ENCODE measurements around the gene NUP214.
"Not testable (repeated sequence)": the region's sequence is repeated elsewhere in the genome, so short reads cannot be mapped to it uniquely, and the experiment has no call there.

Gene NUP214

DNA sequence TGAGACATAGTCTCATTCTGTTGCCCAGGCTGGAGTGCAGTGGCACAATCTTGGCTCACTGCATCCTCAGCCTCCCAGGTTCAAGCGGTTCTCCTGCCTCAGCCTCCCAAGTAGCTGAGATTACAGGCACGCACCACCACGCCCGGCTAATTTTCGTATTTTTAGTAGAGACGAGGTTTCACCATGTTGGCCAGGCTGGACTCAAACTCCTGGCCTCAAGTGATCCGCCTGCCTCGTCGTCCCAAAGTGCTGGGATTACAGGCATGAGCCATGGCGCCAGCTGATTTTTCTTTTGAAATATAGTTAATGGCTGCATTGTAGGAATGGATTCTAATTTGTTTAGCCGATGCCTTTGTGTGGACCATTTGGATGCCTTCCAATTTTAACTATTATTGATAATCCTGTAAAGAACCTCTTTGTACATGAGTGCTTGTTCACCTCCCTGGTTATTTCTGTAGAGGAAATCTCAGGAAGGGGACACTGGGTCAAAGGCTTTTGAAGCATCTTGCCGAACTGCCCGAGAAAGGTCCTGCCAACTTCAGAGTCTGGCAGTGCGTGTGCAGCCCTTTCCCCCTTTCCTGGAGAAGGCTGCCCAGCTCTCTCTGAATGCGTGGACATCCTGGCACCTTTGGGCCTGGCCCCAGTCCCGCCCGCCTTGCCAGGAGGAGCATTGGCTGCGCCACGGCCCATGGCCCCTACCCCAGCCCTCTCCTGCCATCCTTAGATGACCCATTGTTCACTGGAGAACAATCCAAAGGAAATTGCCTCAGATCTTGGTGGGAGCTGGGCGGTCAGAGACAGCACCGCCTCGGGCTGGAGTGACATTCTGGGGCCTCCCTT lies 8.9 kb upstream of the NUP214 start:
- no peak for DNase-seq (ENCODE audit: low spot score)

DNA sequence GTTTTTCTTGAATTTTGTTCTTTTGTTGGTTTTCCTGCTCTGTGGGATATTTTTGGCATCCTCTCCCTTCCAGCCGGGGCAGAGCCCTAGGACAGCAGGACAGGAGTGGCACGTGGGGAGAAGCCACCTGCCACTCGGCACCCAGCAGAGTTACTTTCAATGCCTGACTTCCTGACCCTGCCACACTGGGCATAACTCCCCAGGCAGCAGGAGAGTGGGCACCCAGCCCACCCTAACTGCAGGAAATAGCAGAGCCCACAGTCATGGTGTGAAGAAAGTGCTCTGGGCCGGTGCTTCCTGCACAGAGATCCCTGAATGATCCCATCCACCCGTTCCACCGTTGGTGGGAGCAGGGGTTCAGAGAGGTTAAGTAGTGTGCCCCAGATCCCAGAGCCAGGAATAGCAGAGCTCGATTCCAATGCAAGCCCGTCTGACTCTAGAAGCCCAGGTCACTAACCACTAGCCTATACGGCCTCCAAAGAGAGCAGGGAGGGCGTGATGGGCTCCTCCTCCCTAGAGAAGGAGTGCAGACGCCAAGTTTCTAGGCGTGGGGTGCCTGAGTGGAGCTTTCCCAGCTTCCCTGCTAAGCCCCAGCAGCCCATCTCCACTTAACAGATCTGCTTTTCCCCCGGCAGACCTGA lies 8.1 kb upstream of the NUP214 start:
- no peak for DNase-seq (ENCODE audit: low spot score)

DNA sequence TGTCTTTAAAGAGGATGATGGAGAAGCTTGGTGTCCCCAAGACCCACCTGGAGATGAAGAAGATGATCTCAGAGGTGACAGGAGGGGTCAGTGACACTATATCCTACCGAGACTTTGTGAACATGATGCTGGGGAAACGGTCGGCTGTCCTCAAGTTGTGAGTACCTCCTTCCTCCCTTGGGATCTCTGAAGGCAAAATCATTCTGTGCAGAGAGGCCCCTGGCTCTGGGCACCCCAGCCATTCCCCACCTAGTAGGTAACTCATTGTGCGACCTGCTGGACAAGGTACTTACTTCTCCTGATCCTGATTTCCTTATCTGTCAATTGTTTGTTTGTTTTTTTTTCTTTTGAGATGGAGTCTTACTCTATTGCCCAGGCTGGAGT lies 7.6 kb upstream of the NUP214 start:
- no peak for DNase-seq (ENCODE audit: low spot score)

GRCh38 chr9:131119600-131119999 lies 5.8 kb upstream of the NUP214 start:
- no peak for DNase-seq (ENCODE audit: low spot score)

DNA sequence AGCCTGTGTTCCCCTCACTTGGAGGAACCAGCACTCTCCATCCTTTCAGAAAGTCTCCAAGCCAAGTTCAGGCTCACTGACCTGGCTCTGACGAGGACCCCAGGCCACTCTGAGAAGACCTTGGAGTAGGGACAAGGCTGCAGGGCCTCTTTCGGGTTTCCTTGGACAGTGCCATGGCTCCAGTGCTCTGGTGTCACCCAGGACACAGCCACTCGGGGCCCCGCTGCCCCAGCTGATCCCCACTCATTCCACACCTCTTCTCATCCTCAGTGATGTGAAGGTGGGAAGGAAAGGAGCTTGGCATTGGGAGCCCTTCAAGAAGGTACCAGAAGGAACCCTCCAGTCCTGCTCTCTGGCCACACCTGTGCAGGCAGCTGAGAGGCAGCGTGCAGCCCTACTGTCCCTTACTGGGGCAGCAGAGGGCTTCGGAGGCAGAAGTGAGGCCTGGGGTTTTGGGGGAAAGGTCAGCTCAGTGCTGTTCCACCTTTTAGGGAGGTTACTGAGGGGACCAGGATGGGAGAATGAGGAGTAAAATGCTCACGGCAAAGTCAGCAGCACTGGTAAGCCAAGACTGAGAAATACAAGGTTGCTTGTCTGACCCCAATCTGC lies 4.7 kb upstream of the NUP214 start:
- no peak for DNase-seq (ENCODE audit: low spot score)

DNA sequence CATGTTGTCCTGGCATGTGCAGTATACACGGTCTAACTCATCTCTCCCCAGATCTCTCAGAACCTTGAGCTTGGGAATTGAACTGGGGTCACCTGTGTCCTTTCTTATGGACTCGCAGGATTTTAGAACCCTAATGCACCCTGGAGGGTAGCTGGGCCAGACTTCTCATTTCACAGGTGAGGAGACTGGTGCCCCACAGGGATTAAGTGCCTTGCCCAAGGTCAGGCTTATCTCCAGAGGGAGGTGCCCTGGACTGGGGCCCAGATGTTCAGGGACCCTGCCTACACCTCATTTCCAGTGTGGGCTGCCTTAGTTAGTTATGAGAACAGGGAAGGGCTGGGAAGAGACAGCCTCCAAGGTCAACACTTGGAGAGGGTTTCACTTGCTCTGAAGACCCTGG lies 4.0 kb upstream of the NUP214 start:
- no peak for DNase-seq (ENCODE audit: low spot score)

GRCh38 chr9:131122158-131122557 lies 3.2 kb upstream of the NUP214 start:
- no peak for DNase-seq (ENCODE audit: low spot score)

- no peak for DNase-seq (ENCODE audit: low spot score)
These were observed 423 bp upstream of the NUP214 start for GRCh38 chr9:131125038-131125287.

GRCh38 chr9:131126059-131126426 lies 657 bp downstream of the NUP214 start:
- DNase-seq (ENCODE audit: low spot score): no peak

GRCh38 chr9:131129183-131129582 lies 3.8 kb downstream of the NUP214 start:
- no peak for DNase-seq (ENCODE audit: low spot score)

DNA sequence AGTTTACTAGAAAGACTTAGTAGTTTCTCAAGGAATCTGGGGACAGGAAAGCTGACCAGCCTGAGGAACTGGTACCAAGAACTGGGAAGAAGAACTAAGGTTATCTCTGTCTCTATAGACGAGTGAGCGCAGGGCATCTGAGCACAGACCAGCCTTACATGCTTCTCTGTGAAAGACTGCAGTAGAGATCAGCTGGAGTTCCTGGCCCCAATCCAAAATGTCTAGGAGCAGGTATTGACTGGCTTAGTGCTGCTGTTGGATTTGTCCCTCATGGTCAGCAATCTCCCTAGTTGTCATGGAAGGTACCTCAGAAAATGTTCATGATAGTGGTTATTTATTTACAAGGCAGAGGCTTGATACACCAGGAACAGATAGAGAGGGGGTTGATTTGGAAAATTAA lies 13.3 kb downstream of the NUP214 start:
- no peak for DNase-seq (ENCODE audit: low spot score)

DNA sequence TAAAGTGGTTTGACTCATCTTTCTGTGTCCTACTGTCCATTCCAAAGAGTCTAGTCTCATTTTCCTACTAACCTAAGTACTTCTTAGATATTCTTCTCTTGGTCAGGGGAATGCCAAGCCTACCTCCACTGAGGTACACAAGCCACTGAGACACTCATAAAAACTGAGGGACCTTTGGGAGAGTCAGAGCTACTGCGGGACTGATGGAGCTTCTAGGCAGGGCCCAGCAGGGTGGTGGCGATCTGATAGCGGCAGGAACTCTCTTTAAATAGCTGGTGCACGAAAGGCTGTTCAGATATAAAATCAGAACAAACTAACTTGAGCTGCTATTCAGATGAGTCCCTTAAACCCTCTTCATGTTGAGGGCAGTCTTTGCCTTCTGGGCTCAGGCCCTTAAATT lies 14.7 kb downstream of the NUP214 start:
- DNase-seq (ENCODE audit: low spot score): no peak

- no peak for DNase-seq (ENCODE audit: low spot score)
These were observed 15.2 kb downstream of the NUP214 start for GRCh38 chr9:131140550-131140949.

- no peak for DNase-seq (ENCODE audit: low spot score)
These were observed 16.8 kb downstream of the NUP214 start for GRCh38 chr9:131142160-131142559.

DNA sequence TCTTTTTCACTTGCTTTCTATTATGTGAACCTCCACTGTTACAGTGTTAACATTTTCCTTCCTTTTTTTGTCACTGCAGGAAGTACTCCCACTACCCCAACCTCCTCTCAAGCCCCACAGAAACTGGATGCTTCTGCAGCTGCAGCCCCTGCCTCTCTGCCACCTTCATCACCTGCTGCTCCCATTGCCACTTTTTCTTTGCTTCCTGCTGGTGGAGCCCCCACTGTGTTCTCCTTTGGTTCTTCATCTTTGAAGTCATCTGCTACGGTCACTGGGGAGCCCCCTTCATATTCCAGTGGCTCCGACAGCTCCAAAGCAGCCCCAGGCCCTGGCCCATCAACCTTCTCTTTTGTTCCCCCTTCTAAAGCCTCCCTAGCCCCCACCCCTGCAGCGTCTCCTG lies 18.8 kb downstream of the NUP214 start:
- DNase-seq (ENCODE audit: low spot score): no peak

DNA sequence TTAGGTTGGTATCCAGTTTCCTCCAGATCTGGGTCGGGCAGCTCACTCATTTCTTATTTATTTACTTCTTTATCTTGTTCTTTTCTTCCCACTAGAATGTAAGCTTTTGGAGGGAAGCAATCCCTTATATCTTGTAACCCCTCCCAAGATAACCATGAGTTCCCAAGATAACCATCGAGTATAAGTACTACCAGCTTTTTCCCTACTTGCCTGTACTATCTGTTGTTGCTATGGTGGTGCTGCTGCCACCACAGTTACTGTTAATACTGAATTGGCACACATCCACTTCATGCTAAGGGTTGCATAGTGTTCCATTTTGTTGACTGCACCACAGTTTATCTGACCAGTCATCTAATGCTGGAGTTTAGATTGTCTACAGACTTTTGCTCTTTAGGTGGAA lies 19.9 kb downstream of the NUP214 start:
- DNase-seq (ENCODE audit: low spot score): no peak

DNA sequence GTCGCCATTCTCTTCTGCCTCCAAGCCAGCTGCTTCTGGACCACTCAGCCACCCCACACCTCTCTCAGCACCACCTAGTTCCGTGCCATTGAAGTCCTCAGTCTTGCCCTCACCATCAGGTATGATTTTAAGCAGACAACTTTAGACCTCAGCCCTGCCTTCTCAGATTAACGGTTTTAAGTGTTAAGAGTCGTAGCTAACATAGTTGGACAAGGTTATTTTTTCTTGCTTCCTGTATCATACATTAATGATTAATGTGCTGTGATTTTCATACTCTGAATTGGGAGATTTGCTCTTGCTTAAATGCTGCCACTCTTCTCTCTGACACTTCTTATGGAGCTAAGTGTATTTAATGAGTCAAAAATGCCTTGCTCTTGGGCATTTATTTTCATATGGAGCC lies 20.8 kb downstream of the NUP214 start:
- no peak for DNase-seq (ENCODE audit: low spot score)

DNA sequence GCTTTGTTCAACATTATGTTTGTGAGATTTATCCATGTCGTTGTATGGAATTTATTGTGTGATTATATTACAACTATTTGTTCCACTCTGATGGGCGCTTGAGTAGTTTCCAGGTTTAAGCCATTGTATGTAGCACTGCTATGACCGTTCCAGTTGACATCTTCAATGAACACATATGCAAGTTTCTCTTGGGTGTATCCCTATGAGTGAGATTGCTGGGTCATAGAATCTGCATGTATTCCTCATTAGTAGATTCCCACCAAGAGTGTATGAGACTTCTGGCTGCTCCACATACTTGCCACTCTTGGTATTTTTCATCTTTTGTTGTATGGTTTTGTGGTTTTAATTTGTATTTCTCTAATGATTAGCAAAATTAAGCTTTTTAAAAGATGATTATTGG lies 22.9 kb downstream of the NUP214 start:
- DNase-seq (ENCODE audit: low spot score): no peak

DNA sequence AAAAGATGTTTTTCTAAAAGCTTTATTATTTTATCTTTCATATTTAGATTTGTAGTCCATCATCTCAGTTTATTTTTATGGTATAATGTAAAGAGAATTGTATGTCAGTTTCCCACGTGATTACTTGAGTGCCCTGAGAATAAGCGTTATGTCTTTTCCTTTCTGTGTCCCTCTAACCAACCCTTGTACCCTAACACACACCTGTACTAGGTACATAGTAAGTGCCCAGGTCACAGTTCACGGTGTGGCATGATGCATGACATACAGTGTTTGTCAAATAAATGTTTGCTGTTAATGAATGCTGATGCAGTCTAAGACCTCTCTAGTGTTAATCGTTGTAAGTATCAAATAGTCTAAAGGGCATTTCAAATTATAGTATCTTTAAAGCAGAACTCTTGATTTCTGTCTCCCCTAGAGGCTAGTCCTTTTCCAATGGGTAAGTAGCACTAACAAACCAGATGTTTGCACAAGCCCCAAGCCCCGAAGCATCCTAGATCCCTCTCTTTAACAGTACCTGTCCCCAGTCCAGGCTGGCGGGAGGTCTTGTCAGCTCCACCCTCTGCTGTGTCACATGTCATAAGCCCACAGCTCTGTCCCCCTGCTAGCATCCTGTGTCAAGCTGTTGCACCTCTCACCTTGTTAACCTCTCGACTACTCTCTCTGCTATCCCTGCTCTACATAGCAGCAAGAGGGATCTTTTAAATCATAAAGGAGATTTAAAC lies 23.7 kb downstream of the NUP214 start:
- DNase-seq (ENCODE audit: low spot score): no peak

DNA sequence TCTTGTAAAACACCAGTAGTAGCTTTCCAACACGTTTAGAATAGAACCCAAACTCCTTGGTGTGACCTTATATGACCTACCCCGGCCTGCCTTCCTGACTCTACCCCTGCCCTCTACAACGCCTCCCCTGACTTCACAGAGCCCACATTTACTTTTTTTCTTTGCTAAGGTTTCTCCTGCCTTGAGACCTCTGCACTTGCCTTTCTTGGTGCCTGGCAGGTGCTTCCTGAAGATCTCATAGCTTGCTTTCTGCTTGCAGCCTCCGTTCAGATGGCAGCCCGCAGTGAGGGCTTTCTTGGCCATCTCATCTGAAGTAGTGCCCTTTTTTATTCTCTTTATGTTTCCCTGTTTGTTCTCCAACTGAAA lies 24.3 kb downstream of the NUP214 start:
- DNase-seq (ENCODE audit: low spot score): no peak

DNA sequence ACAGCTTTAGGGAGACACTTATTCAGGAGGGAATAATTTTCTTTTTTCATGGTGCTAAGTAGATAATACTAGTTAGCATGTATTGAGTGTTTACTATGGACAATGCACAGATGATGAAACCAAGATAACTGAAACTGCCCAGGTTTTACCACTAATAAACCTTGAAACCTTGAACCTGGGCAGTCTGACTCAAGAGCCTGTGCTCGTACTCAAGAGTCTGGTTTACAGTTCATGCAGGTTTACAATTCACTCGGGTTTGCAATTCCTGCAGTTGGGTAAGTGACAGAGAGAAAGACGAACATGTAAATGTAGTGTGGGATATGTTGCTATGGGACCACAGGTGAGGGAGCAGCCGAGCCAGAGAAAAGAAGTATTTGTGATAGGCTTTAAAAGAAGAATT lies 28.2 kb downstream of the NUP214 start:
- DNase-seq (ENCODE audit: low spot score): no peak

DNA sequence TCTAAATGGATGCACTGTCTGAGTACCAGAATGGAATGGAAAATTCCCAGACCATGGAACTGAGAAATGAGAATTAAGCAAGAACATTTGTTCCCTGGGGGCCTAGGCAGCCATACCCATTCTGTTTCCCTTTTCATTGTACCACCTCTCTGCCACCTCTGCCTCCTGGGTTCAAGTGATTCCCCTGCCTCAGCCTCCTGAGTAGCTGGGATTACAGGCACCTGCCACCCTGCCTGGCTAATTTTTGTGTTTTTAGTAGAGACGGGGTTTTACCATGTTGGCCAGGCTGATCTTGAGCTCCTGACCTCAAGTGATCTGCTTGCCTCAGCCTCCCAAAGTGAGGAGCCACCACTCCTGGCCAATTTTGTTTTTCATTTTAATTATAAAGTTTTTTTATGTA lies 33.3 kb downstream of the NUP214 start:
- not testable (repeated sequence) for DNase-seq (ENCODE audit: low spot score)

GRCh38 chr9:131160416-131161112 lies 35.2 kb downstream of the NUP214 start:
- DNase-seq (ENCODE audit: low spot score): no peak

Measured in HuH-7 (cell line).